Measurements from ENCODE around the gene NPB. TPM values are rescaled to one million over a fixed set of nuclear protein-coding genes. Genes with fewer than 3 reads are reported as not detected.

NPB gene
- total RNA-seq, 4 donors from 2014 or later: 0.12 to 0.16 TPM; not detected in 2

DNA sequence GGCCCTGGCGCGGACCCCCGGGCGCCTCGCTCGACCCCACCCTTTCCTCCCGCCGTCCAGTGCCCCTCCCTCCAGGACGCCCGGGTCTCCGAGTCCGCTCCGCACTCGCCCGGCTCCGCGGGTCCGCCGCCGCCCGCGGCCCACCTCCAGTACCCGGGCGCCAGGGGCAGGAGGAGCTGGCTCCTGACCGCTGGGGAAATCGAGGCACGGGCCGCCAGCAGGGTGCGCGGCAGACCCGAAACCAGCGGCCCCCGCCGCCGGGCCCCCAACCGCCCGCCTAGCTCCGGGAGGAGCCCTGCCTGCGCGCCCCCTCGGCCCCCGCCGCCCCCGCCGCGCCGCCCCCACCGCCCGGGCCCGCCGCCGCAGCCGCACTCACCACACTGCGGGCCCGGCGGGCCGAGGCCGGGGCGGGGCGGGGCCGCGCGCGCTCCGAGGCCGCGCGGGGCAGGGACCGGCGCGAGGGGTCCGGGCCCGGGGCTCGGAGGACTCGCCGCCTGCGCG, 25.2 kb downstream of the NPB start:
- H3K9me3 ChIP-seq: no peaks in the 10 kb centered on the region
- TF ChIP-seq EP300 (IDR thresholded peaks at IDR 0.05): no peak
- TF ChIP-seq POLR2AphosphoS5 (IDR thresholded peaks at IDR 0.05): no peak
- no peak for TF ChIP-seq POLR2A (IDR thresholded peaks at IDR 0.05)
- no peak for TF ChIP-seq CTCF (IDR thresholded peaks at IDR 0.05)
- no CpG with 5 or more reads among the region's 78 CpGs for WGBS, 2 donors (ENCODE audit: low coverage in 1 of 2)
- peak; percentile 27 for ATAC-seq
- H3K27ac ChIP-seq: peak overlapping the region; percentile 90 to 99 (median 97)
- peaks cover 0 to 56% (median 49%) of the 10 kb centered on the region in 3 donors for H3K4me1 ChIP-seq
- H3K27me3 ChIP-seq: peaks cover 27% of the 10 kb centered on the region
- peak overlapping the region; percentile 93 to 99 for H3K4me3 ChIP-seq
- peaks cover 0 to 8% of the 10 kb centered on the region in 2 donors for H3K36me3 ChIP-seq

GRCh38 chr17:81927653-81928543, 25.9 kb downstream of the NPB start, which contains the start of gene MAFG:
TSS of gene MAFG (minus strand) at chr17:81927735. CDS start at chr17:81923185, 4,550 bp downstream.
- peak within 1 kb of the TSS; percentile 93 to 99 for H3K4me3 ChIP-seq
- peaks cover 0 to 1% of the 10 kb centered on the region in 2 donors for H3K36me3 ChIP-seq
- peak within 1 kb of the TSS; percentile 90 to 99 (median 97) for H3K27ac ChIP-seq
- TF ChIP-seq POLR2AphosphoS5 (IDR thresholded peaks at IDR 0.05): peak; percentile 35
- TF ChIP-seq POLR2A (IDR thresholded peaks at IDR 0.05): peak; percentile 61 to 64
- peak in 3 of 4 experiments; percentile 22 to 72 (median 28) for TF ChIP-seq CTCF (IDR thresholded peaks at IDR 0.05)
- no peak for TF ChIP-seq EP300 (IDR thresholded peaks at IDR 0.05)
- peaks cover 27% of the 10 kb centered on the region for H3K27me3 ChIP-seq
- ATAC-seq: peak; percentile 79
- H3K4me1 ChIP-seq: peaks cover 0 to 49% (median 45%) of the 10 kb centered on the region in 3 donors
- WGBS, 2 donors (ENCODE audit: low coverage in 1 of 2): 4% methylated on average over 4 of the region's 98 CpGs; no CpG with 5 or more reads in 1 of the 2 donors
- no peaks in the 10 kb centered on the region for H3K9me3 ChIP-seq

- TF ChIP-seq POLR2AphosphoS5 (IDR thresholded peaks at IDR 0.05): no peak
- no peak for TF ChIP-seq EP300 (IDR thresholded peaks at IDR 0.05)
- TF ChIP-seq POLR2A (IDR thresholded peaks at IDR 0.05): no peak
- TF ChIP-seq CTCF (IDR thresholded peaks at IDR 0.05): no peak
- Histone ChIP-seq H3K4me1 (peaks cover 0 to 41% (median 37%) of the 10 kb centered on the region in 3 donors), H3K9me3 (no peaks in the 10 kb centered on the region), H3K27ac (peak overlapping the region in 2 of 4 donors; percentile 98 to 99), H3K4me3 (peak overlapping the region; percentile 51 to 99), H3K36me3 (no peaks in the 10 kb centered on the region), H3K27me3 (peaks cover 27% of the 10 kb centered on the region)
- no CpG with 5 or more reads among the region's 44 CpGs for WGBS, 2 donors (ENCODE audit: low coverage in 1 of 2)
- ATAC-seq: no peak
These were observed 26.7 kb downstream of the NPB start for GRCh38 chr17:81928544-81929252.

DNA sequence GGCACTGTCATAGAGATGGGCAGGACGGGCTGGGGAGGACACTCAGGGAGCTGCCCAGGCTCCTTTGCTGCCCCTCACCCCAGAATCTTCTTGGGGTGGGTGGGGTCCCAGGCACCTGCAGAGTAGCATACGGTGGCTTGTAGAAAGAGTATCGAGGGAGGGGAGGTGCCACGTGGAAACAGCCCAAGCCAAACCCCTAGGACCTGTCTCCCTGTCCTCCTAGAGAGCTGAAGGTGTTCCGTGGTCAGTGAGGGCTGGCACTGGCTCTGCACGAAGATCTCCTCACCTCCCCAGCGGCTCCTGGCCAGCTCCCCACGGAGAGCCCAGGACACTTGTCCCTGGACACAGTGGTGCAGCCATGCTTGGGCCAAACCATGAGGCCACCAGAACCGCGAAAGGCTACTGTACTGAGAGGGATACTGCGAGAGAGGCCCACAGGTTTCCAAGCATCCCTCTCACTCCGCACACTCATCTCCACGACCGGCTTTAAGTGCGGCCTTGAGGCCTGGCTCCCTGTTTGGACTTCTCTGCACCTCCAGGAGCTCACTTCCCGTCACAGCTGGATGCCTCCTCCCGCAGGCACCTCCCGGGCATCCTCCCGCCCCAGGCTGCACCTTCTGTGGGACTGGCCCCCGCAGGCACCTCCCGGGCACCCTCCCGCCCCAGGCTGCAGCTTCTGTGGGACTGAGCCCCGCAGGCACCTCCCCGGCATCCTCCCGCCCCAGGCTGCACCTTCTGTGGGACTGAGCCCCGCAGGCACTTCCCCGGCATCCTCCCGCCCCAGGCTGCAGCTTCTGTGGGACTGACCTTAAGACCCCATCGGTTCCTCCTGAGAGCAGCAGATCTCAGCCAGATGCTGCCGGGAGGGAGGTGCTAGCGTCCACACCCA, 27.5 kb downstream of the NPB start:
- peaks cover 27% of the 10 kb centered on the region for H3K27me3 ChIP-seq
- H3K4me1 ChIP-seq: peaks cover 0 to 34% (median 29%) of the 10 kb centered on the region in 3 donors
- H3K36me3 ChIP-seq: no peaks in the 10 kb centered on the region
- TF ChIP-seq POLR2AphosphoS5 (IDR thresholded peaks at IDR 0.05) (no peak), POLR2A (IDR thresholded peaks at IDR 0.05) (no peak), EP300 (IDR thresholded peaks at IDR 0.05) (no peak), CTCF (IDR thresholded peaks at IDR 0.05) (no peak)
- H3K9me3 ChIP-seq: no peaks in the 10 kb centered on the region
- no peak overlapping the region for H3K27ac ChIP-seq
- H3K4me3 ChIP-seq: no peak overlapping the region
- ATAC-seq: no peak
- 100% methylated on average over 1 of the region's 31 CpGs; no CpG with 5 or more reads in 1 of the 2 donors for WGBS, 2 donors (ENCODE audit: low coverage in 1 of 2)
